GM18861 (cell line): ENCODE measurements around the gene LRWD1.
"Not testable (repeated sequence)": the region's sequence is repeated elsewhere in the genome, so short reads cannot be mapped to it uniquely, and the experiment has no call there.

Experiments used
- ATAC-seq: cut with Tn5 transposase; IDR thresholded peaks from one replicate; pipeline ENCODE4 v1.9.1; 2021; ENCODE audit not compliant: unreplicated experiment

LRWD1 gene

DNA sequence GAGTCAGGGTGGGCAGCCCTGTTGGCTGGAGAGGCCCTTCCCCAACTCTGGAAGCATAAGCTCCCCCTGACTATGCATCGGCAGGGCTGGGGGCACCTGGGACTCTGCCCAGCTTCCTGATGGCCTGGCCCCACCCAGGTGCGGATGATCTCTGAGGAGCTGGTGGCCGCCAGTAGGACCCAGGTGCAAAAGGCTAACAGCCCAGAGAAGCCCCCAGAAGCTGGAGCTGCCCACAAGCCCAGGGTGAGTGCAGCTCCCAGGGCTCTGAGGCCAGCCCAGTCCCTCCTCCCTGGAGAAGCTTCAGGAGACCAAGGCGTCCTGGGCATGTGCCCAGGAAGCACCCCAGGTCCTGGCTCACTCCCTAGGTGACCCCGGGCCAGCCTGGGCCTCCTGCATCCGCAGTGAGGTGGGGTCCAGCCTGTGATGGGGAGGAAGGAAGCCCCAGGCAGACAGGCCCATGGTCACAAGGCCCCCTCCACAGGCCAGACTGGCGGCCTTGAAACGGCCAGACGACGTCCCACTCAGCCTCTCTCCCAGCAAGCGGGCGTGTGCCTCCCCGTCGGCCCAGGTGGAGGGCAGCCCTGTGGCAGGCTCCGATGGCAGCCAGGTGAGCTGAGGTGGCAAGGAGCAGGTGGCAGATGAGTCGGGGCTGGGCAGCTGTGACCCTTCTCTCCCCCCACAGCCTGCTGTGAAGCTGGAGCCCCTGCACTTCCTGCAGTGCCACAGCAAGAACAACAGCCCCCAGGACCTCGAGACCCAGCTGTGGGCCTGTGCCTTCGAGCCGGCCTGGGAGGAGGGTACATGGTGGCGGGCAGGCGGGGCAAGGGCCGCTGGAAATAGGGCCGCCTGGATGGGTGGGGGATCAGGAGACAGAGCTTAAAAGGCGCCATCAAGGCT is 3.0 kb downstream of the LRWD1 start:
- no peak for ATAC-seq

- no peak for ATAC-seq
Measured at GRCh38 chr7:102468478-102469350, 3.9 kb downstream of the LRWD1 start.

DNA sequence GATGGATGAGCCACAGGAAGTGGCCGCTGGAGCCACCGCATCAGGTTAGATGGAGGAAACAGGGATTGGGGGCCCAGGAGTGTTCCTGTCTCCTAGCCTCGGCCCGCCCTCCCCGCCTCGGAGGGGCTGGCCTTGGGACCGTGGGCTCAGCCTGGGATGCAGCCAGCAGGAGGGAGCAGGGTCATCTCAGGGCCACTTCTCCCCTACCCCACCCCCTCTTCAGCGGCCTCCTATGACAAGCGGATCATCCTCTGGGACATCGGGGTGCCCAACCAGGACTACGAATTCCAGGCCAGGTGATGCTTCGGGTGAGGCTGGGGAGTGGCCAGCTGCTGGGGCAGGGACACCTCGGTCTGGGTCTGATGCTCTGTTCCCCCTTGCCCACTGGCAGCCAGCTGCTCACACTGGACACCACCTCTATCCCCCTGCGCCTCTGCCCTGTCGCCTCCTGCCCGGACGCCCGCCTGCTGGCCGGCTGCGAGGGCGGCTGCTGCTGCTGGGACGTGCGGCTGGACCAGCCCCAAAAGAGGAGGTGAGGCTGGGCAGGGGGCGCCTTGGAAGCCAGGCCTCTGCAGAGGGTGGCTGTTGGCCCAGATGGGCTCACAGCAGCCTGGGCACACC is 4.7 kb downstream of the LRWD1 start:
- ATAC-seq = no peak

- no peak for ATAC-seq
Measured at GRCh38 chr7:102469972-102470825, 5.4 kb downstream of the LRWD1 start.

GRCh38 chr7:102471791-102472125 is 7.0 kb downstream of the LRWD1 start:
- ATAC-seq = no peak

- ATAC-seq = no peak
Measured at GRCh38 chr7:102472126-102473041, 7.6 kb downstream of the LRWD1 start.

DNA sequence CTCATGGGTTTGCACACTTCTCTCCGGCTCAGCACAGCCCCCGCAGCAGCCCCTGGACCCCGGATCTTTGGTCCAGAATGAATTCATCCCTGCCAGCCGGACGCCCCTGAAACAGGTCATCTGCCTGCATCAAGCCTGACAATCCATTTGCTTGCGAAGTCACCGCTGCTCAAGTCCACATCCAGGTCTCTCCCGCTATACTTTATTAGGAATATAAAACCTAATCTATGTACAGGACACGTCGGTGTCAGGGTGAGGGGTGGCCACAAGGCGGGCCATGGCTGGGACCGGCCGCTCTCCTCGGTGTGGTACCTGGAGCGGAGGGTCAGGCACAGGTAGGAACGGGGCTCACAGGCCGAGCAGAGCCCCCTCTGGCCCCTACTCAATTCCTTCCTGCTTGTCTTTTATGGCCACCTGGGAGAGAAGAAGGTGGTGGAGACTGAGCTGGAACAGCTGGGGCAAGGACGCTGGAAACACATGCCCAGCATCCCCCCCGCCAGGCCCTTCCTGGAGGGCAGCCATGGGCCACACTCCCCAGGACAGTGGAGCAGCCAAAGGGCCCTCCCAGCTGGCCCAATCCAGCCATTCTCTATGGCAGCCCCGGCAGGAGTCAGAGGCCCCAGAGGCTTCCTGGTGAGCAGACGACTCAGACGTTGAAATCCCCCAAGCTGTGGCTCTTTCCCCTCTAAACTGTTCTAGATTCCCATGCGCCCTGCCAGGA is 8.6 kb downstream of the LRWD1 start:
- ATAC-seq = no peak

DNA sequence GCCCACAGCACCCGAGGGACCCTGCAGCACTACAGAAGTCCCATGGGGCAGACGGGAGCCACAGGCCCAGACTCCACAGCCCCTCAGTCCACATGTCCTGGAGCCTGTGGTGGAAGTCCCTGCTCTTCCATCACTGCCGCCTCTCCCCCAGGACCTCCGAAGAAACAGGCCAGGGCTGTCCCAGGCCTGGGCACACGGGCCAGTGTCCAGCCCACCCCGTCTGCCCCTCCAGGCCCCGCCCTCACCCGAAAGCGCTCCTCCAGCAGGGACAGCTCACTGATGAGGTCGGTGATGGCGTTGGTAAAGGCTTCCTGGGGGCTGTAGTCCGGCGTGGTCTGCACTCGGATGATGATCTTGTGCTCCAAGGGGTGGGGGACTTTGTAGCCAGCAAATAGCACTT is 9.3 kb downstream of the LRWD1 start:
- ATAC-seq = not testable (repeated sequence)

DNA sequence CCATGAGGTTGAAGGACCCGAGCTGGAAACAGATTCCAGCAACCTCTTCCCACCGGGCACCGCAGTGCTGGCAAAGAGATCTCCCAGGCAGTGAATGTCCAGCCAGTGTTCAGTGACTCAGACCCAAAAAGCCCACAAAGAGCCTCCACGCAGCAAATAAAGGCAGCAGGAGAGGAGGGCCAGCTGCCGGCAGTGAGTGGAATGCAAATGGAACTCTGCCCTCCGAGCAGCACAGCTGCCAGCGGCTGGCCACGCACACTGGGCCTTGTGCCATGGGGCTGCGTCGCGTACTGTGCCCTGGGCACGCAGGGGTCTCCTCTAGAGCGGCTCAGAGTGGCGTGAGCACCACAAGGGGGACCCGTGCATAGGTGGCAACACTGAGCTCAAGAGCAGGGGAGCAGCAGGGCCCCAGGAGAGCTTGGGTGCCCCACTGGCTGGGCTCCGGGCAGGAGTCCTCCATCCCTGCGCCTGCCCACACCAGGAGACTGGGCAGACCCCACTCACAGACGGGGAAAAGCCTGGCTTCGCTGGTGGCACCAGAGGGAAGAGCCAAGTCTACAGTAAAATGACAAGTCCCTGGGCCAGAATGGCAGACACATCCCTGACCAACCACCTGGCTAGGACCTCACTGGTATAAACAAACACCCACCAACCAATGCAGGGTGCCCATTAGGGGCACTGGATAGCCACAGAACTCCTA is 10.1 kb downstream of the LRWD1 start:
- not testable (repeated sequence) for ATAC-seq

DNA sequence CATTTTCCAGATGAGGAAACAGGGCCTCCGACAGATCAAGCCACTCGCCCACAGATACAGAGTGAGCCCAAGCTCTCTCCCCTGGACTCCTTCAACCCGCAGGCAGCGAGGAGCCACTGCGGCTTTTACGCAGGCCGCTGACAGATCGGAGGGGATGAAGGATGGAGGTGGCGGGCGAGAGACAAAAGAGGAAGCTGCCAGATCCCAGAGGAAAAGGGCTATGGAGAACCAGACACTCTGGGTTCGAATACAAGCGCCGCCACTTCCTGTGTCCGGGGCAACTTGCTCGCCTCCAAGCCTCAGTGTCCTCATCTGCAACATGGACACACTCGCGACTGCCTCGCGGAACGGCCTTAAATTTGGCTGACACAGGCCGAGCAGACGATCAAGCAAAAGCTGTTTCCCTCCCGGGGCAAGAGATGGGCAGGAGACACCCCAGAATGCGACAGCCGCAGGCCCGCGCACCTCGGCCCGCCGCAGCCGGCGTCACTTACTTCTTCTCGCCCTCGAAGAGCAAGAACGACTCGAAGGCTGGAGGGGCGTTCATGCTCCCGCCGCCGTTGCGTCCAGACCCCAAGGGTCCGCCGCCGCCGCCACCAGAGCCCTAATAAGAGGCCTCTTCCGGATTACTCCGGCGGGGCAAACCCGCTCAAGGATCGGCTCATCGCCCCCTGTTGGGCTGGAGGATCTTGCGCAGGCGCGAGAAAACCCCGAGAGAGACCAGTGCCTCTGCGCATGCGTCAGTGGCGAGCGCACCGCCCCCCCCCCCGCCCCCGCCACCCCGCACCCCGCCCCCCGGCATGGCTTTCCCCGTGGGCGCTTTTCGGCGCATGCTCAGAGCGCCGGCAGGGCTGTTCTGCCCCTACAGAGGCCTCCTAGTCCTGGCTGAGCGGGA is 13.8 kb downstream of the LRWD1 start, which contains the start of gene POLR2J:
TSS of gene POLR2J (minus strand) at position 609 of the 895 bp plus-strand sequence. CDS start at position 547, 62 bp downstream.
- ATAC-seq = peak; percentile 80

- peak; percentile 30 for ATAC-seq
Measured at GRCh38 chr7:102479209-102479584, 14.4 kb downstream of the LRWD1 start.

GRCh38 chr7:102479982-102480637 is 15.3 kb downstream of the LRWD1 start:
- not testable (repeated sequence) for ATAC-seq

GRCh38 chr7:102481962-102482361 is 17.2 kb downstream of the LRWD1 start:
- not testable (repeated sequence) for ATAC-seq

DNA sequence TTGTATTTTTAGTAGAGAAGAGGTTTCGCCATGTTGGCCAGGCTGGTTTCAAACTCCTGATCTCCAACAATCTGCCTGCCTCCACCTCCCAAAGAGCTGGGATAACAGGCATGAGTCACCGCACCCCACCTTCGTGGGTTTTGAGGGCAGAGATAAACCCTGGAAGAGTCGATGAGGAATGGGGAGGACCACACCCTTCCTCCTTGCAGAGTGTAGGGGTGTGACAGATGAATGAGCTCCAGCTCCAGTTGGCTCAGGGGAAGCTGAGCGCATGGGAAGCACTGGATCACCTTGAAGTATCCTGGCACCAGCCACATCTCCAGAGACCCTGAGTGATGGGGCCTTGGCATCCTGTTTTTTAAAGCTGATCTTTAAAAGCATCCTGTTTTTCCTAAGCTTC is 19.5 kb downstream of the LRWD1 start:
- not testable (repeated sequence) for ATAC-seq

- ATAC-seq = not testable (repeated sequence)
Measured at GRCh38 chr7:102490529-102491075, 25.8 kb downstream of the LRWD1 start.

- not testable (repeated sequence) for ATAC-seq
Measured at GRCh38 chr7:102493220-102493935, 28.6 kb downstream of the LRWD1 start.
